ENCODE data around the gene CPB2.
A peak's percentile ranks its signal among the peaks of the same experiment; 100 is the strongest.

The CPB2 gene

DNA sequence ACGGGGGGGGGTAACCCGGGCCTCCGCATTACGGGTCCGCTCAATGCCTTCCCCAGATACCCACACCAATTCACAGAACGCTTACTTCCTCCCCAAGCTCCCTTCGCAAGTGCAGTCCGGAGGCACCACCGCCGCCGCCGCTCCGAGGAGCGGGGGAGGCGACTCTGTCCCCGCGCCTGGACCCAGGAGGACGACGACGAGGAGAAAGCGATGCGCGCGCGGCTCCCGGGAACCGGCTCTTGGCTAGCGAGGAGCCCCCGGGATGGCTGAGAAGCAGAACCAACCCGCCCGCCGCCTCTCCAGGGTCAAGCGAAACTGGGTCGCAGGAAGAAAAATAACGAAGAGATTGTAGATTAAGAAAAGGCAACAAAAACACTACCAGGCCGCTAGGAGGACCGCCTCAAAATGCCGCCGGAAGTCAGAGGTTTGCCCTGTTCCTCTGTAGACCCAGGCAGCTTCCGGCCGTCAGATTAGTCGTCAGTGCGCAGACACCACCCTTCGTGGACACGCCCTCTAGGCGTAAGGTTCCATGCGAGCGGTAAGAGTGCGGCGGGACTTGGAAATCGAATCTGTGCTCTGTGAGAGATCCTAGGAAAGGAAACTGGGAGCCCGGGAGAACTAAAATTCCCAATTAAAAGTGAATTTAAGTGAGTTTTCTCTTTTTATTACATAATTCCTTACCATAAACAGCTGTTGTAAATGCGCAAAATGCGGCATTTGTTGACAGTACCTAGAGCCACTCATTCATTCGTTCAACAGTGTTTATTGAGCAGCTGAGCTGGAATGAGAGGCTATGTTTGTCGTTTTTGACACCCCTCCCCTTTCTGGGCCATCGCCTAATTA lies 52.3 kb downstream of the CPB2 start, which contains the start of gene ZC3H13:
Gene ZC3H13, minus strand, starts transcription at position 428 of the 843 bp plus-strand sequence. CDS start 7,239 bp downstream, outside the sequence.
- Histone ChIP-seq H3K9ac (ENCODE audit: low read length) (peak within 1 kb of the TSS; percentile 97), H3K18ac (ENCODE audit: low read depth in 1 of 2, low read length in 2 of 2) (peak within 1 kb of the TSS; percentile 78 to 96), H3K79me1 (replicated peaks; ENCODE audit: low read length, poor library complexity, severe bottlenecking) (peaks cover 3% of the 10 kb centered on the region), H2BK15ac (ENCODE audit: low read depth, poor library complexity, severe bottlenecking) (no peak within 1 kb of the TSS), H3K4me2 (ENCODE audit: low read length, poor library complexity, severe bottlenecking) (peak within 1 kb of the TSS; percentile 71), H3K23ac (ENCODE audit: low read length in 2 of 2) (no peak within 1 kb of the TSS), H2AFZ (ENCODE audit: low read depth, low read length) (peak within 1 kb of the TSS; percentile 66), H3K27ac (ENCODE audit: low read length, poor library complexity, severe bottlenecking) (peak within 1 kb of the TSS; percentile 70), H4K8ac (ENCODE audit: low read length) (peak within 1 kb of the TSS; percentile 52), H3K4me1 (ENCODE audit: control insufficient read depth, insufficient read depth, low read depth, low read length) (no peaks in the 10 kb centered on the region), H3K9me3 (ENCODE audit: control insufficient read depth, low read length) (no peaks in the 10 kb centered on the region), H2AK5ac (ENCODE audit: low read length, severe bottlenecking) (no peak within 1 kb of the TSS), H2BK120ac (ENCODE audit: low read depth, low read length) (peak within 1 kb of the TSS; percentile 42), H2BK12ac (ENCODE audit: low read length in 2 of 2) (no peak within 1 kb of the TSS), H3K14ac (ENCODE audit: low read length in 2 of 2) (no peak within 1 kb of the TSS), H3K4ac (ENCODE audit: low read depth in 1 of 2, low read length in 2 of 2) (peak within 1 kb of the TSS; percentile 35 to 55), H3K36me3 (ENCODE audit: control insufficient read depth in 1 of 2, insufficient read depth in 2 of 2, low read depth in 1 of 2, low read length in 2 of 2) (no peaks in the 10 kb centered on the region), H3K27me3 (ENCODE audit: control insufficient read depth in 1 of 2, insufficient read depth in 1 of 2, low read length in 2 of 2) (no peaks in the 10 kb centered on the region), H4K91ac (ENCODE audit: low read length) (no peak within 1 kb of the TSS), H3K4me3 (ENCODE audit: insufficient read depth in 1 of 2, low read depth in 1 of 2, low read length in 2 of 2) (peak within 1 kb of the TSS; percentile 92), H2BK5ac (ENCODE audit: low read depth, low read length, poor library complexity, severe bottlenecking) (peak within 1 kb of the TSS; percentile 20)
- peak; percentile 98 for DNase-seq
- WGBS: under 1% methylated on average over 54 of the region's 57 CpGs

DNA sequence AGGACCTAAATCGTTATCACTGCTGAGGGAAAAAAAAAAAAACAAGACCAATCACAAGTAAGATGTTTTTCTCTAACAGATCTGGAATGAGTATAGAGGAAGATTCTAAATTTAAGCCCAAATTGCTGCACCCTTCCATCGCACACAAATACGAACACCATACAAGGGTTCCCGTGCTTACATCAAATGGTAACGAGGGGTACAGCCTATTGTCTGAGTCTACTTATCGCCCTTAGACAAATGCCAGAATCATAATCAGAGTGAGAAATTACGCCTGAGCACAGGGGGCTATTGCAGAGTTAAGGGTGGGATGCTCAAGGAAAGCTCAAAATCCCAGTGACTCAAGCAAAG lies 52.9 kb downstream of the CPB2 start:
- no peaks in the 10 kb centered on the region for H3K27me3 ChIP-seq (ENCODE audit: control insufficient read depth in 1 of 2, insufficient read depth in 1 of 2, low read length in 2 of 2)
- H2AK5ac ChIP-seq (ENCODE audit: low read length, severe bottlenecking): no peak overlapping the region
- WGBS: 0% methylated on average over 5 of the region's 7 CpGs
- H3K36me3 ChIP-seq (ENCODE audit: control insufficient read depth in 1 of 2, insufficient read depth in 2 of 2, low read depth in 1 of 2, low read length in 2 of 2): no peaks in the 10 kb centered on the region
- no peak overlapping the region for H3K14ac ChIP-seq (ENCODE audit: low read length in 2 of 2)
- peaks cover 3% of the 10 kb centered on the region for H3K79me1 ChIP-seq (replicated peaks; ENCODE audit: low read length, poor library complexity, severe bottlenecking)
- peak overlapping the region; percentile 42 for H2BK120ac ChIP-seq (ENCODE audit: low read depth, low read length)
- no peak overlapping the region for H2BK12ac ChIP-seq (ENCODE audit: low read length in 2 of 2)
- H3K4ac ChIP-seq (ENCODE audit: low read depth in 1 of 2, low read length in 2 of 2): no peak overlapping the region
- H3K4me1 ChIP-seq (ENCODE audit: control insufficient read depth, insufficient read depth, low read depth, low read length): no peaks in the 10 kb centered on the region
- H2AFZ ChIP-seq (ENCODE audit: low read depth, low read length): peak overlapping the region; percentile 66
- H2BK15ac ChIP-seq (ENCODE audit: low read depth, poor library complexity, severe bottlenecking): no peak overlapping the region
- H4K8ac ChIP-seq (ENCODE audit: low read length): peak overlapping the region; percentile 52
- H3K4me2 ChIP-seq (ENCODE audit: low read length, poor library complexity, severe bottlenecking): peak overlapping the region; percentile 71
- H4K91ac ChIP-seq (ENCODE audit: low read length): no peak overlapping the region
- H3K27ac ChIP-seq (ENCODE audit: low read length, poor library complexity, severe bottlenecking): no peak overlapping the region
- peak overlapping the region; percentile 97 for H3K9ac ChIP-seq (ENCODE audit: low read length)
- peak overlapping the region; percentile 92 for H3K4me3 ChIP-seq (ENCODE audit: insufficient read depth in 1 of 2, low read depth in 1 of 2, low read length in 2 of 2)
- H3K23ac ChIP-seq (ENCODE audit: low read length in 2 of 2): no peak overlapping the region
- DNase-seq: no peak
- H2BK5ac ChIP-seq (ENCODE audit: low read depth, low read length, poor library complexity, severe bottlenecking): no peak overlapping the region
- peak overlapping the region in 1 of 2 experiments; percentile 96 for H3K18ac ChIP-seq (ENCODE audit: low read depth in 1 of 2, low read length in 2 of 2)
- no peaks in the 10 kb centered on the region for H3K9me3 ChIP-seq (ENCODE audit: control insufficient read depth, low read length)

- H2AK5ac ChIP-seq (ENCODE audit: low read length, severe bottlenecking): no peak overlapping the region
Observed at GRCh38 chr13:46050771-46051170, 54.1 kb downstream of the CPB2 start.

DNA sequence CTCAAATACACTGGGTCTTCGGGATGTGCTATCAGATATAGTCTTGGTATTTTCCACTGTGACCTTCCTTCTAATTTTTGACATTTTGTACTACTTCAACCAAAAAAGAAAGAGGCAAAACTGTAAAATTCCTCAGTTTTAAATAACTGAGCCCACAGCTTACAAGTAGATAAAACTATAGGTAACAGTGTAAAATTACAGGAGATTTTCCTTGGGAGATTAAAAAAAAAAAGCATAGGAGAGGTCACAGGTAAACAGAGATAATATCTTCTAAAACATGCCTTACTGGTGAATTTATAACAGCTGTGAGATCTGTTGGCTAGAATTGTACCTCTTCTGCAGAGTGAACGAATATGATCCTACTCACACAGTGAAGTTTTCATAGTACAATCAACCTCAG lies 59.4 kb downstream of the CPB2 start:
- Histone ChIP-seq H2AK5ac (ENCODE audit: low read length, severe bottlenecking) (no peak overlapping the region), H3K9ac (ENCODE audit: low read length) (no peak overlapping the region), H3K4me2 (ENCODE audit: low read length, poor library complexity, severe bottlenecking) (no peak overlapping the region), H3K4me3 (ENCODE audit: insufficient read depth in 1 of 2, low read depth in 1 of 2, low read length in 2 of 2) (no peak overlapping the region), H3K4ac (ENCODE audit: low read depth in 1 of 2, low read length in 2 of 2) (no peak overlapping the region), H3K9me3 (ENCODE audit: control insufficient read depth, low read length) (no peaks in the 10 kb centered on the region), H3K27me3 (ENCODE audit: control insufficient read depth in 1 of 2, insufficient read depth in 1 of 2, low read length in 2 of 2) (no peaks in the 10 kb centered on the region), H3K14ac (ENCODE audit: low read length in 2 of 2) (no peak overlapping the region), H3K27ac (ENCODE audit: low read length, poor library complexity, severe bottlenecking) (no peak overlapping the region), H3K4me1 (ENCODE audit: control insufficient read depth, insufficient read depth, low read depth, low read length) (no peaks in the 10 kb centered on the region), H3K23ac (ENCODE audit: low read length in 2 of 2) (no peak overlapping the region), H2BK5ac (ENCODE audit: low read depth, low read length, poor library complexity, severe bottlenecking) (no peak overlapping the region), H3K36me3 (ENCODE audit: control insufficient read depth in 1 of 2, insufficient read depth in 2 of 2, low read depth in 1 of 2, low read length in 2 of 2) (peaks cover 0 to 24% of the 10 kb centered on the region in 2 experiments), H2BK15ac (ENCODE audit: low read depth, poor library complexity, severe bottlenecking) (no peak overlapping the region), H3K79me1 (replicated peaks; ENCODE audit: low read length, poor library complexity, severe bottlenecking) (no peaks in the 10 kb centered on the region), H2BK120ac (ENCODE audit: low read depth, low read length) (no peak overlapping the region), H2BK12ac (ENCODE audit: low read length in 2 of 2) (no peak overlapping the region), H4K8ac (ENCODE audit: low read length) (no peak overlapping the region), H4K91ac (ENCODE audit: low read length) (no peak overlapping the region), H3K18ac (ENCODE audit: low read depth in 1 of 2, low read length in 2 of 2) (no peak overlapping the region), H2AFZ (ENCODE audit: low read depth, low read length) (no peak overlapping the region)
- 100% methylated on average over 1 of the region's 2 CpGs for WGBS
- no peak for DNase-seq

More at GRCh38 chr13:46050771-46051170, 54.1 kb downstream of the CPB2 start:
- Histone ChIP-seq H4K8ac (ENCODE audit: low read length) (no peak overlapping the region), H3K79me1 (replicated peaks; ENCODE audit: low read length, poor library complexity, severe bottlenecking) (peaks cover 3% of the 10 kb centered on the region), H3K18ac (ENCODE audit: low read depth in 1 of 2, low read length in 2 of 2) (no peak overlapping the region), H3K4ac (ENCODE audit: low read depth in 1 of 2, low read length in 2 of 2) (no peak overlapping the region), H2BK120ac (ENCODE audit: low read depth, low read length) (no peak overlapping the region), H2BK5ac (ENCODE audit: low read depth, low read length, poor library complexity, severe bottlenecking) (no peak overlapping the region), H2BK12ac (ENCODE audit: low read length in 2 of 2) (no peak overlapping the region), H3K9me3 (ENCODE audit: control insufficient read depth, low read length) (no peaks in the 10 kb centered on the region), H3K4me2 (ENCODE audit: low read length, poor library complexity, severe bottlenecking) (no peak overlapping the region), H2BK15ac (ENCODE audit: low read depth, poor library complexity, severe bottlenecking) (no peak overlapping the region), H4K91ac (ENCODE audit: low read length) (no peak overlapping the region), H2AFZ (ENCODE audit: low read depth, low read length) (no peak overlapping the region), H3K9ac (ENCODE audit: low read length) (peak overlapping the region; percentile 97), H3K4me3 (ENCODE audit: insufficient read depth in 1 of 2, low read depth in 1 of 2, low read length in 2 of 2) (peak overlapping the region in 1 of 2 experiments; percentile 92), H3K36me3 (ENCODE audit: control insufficient read depth in 1 of 2, insufficient read depth in 2 of 2, low read depth in 1 of 2, low read length in 2 of 2) (no peaks in the 10 kb centered on the region), H3K4me1 (ENCODE audit: control insufficient read depth, insufficient read depth, low read depth, low read length) (no peaks in the 10 kb centered on the region), H3K23ac (ENCODE audit: low read length in 2 of 2) (no peak overlapping the region), H3K27ac (ENCODE audit: low read length, poor library complexity, severe bottlenecking) (no peak overlapping the region), H3K27me3 (ENCODE audit: control insufficient read depth in 1 of 2, insufficient read depth in 1 of 2, low read length in 2 of 2) (no peaks in the 10 kb centered on the region), H3K14ac (ENCODE audit: low read length in 2 of 2) (no peak overlapping the region)
- DNase-seq: no peak
